ENCODE data around the gene C20orf204. TPM values are rescaled to one million over a fixed set of nuclear protein-coding genes. Genes with fewer than 3 reads are reported as not detected.
"Not testable (repeated sequence)": the region's sequence is repeated elsewhere in the genome, so short reads cannot be mapped to it uniquely, and the experiment has no call there.

Gene C20orf204
- total and polyA plus RNA-seq, 2 experiments from 2014 or later, result 0.14 to 0.32 TPM

DNA sequence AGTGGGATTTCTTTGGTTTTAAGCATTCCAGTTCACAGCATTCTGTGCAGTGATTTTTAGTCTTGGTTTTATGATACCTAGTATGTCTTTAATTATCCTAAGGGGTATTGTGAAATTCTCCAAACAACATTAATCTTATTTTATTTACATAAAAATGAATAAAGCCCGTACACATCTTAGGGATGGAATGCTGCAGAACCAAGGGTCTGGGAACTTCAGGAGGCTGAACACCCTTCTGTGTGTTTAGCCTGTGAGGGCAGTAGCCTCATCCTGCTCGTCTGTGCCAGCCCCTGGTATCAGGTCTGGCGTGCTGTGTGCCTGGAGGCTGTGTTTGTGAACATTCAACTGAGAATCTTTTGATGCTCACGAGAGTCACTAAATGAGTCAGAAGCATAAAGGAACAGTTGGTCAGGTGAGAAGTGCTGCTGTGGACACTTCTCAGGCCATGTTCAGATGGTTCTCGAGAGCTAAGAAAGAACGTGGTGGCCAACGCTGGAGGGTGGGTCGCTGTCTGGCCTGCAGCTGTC is 25.2 kb upstream of the C20orf204 start:
- Histone ChIP-seq H4K20me1 (ENCODE audit: insufficient read depth) (peaks cover 4% of the 10 kb centered on the region; the same call in 1 of the 2 replicates), H3K27me3 (replicated peaks; ENCODE audit: insufficient read depth) (no peaks in the 10 kb centered on the region), H3K4me1 (ENCODE audit: insufficient read depth) (no peaks in the 10 kb centered on the region), H3K9me3 (ENCODE audit: low read depth) (no peaks in the 10 kb centered on the region), H3K79me2 (ENCODE audit: insufficient read depth) (peaks cover 33% of the 10 kb centered on the region), H2AFZ (no peak overlapping the region), H3F3A (ENCODE audit: insufficient read depth) (no peaks in the 10 kb centered on the region), H3K27ac (peak overlapping the region; percentile 39), H3K36me3 (ENCODE audit: low read depth) (peaks cover 50% of the 10 kb centered on the region), H3K9ac (no peak overlapping the region), H3K4me2 (ENCODE audit: unreplicated experiment) (no peak overlapping the region), H3K9me2 (ENCODE audit: insufficient read depth) (no peaks in the 10 kb centered on the region), H3K4me3 (no peak overlapping the region)
- 55 to 57% methylated on average over 8 of the region's 8 CpGs for WGBS, 2 experiments (ENCODE audit: low coverage in 1 of 2, low lambda C conversion rate in 2 of 2, missing lambda C conversion rate in 2 of 2)
- DNase-seq, result peak; percentile 63
- in situ Hi-C loops (cut with MboI), result no loop called here
- TF ChIP-seq EZH2 (IDR thresholded peaks at IDR 0.05; ENCODE audit: insufficient read depth, poor library complexity, severe bottlenecking) (no peak), EZH2phosphoT487 (IDR thresholded peaks at IDR 0.05; ENCODE audit: insufficient read depth, low read depth) (no peak)

GRCh38 chr20:64011366-64011779 is 24.6 kb upstream of the C20orf204 start:
- TF ChIP-seq EZH2phosphoT487 (IDR thresholded peaks at IDR 0.05; ENCODE audit: insufficient read depth, low read depth), result no peak
- no peak for TF ChIP-seq EZH2 (IDR thresholded peaks at IDR 0.05; ENCODE audit: insufficient read depth, poor library complexity, severe bottlenecking)
- peaks cover 35% of the 10 kb centered on the region for H3K79me2 ChIP-seq (ENCODE audit: insufficient read depth)
- no peaks in the 10 kb centered on the region for H3K4me1 ChIP-seq (ENCODE audit: insufficient read depth)
- H3K27ac ChIP-seq, result peak overlapping the region; percentile 39; the same call in 1 of the 2 replicates
- in situ Hi-C loops (cut with MboI), result no loop called here
- no peaks in the 10 kb centered on the region for H3K9me2 ChIP-seq (ENCODE audit: insufficient read depth)
- H3K9ac ChIP-seq, result no peak overlapping the region
- peaks cover 4% of the 10 kb centered on the region; the same call in 1 of the 2 replicates for H4K20me1 ChIP-seq (ENCODE audit: insufficient read depth)
- H3F3A ChIP-seq (ENCODE audit: insufficient read depth), result no peaks in the 10 kb centered on the region
- H3K27me3 ChIP-seq (replicated peaks; ENCODE audit: insufficient read depth), result no peaks in the 10 kb centered on the region
- DNase-seq, result no peak
- 95 to 96% methylated on average over 16 of the region's 16 CpGs for WGBS, 2 experiments (ENCODE audit: low coverage in 1 of 2, low lambda C conversion rate in 2 of 2, missing lambda C conversion rate in 2 of 2)
- peaks cover 50% of the 10 kb centered on the region for H3K36me3 ChIP-seq (ENCODE audit: low read depth)
- no peak overlapping the region for H3K4me2 ChIP-seq (ENCODE audit: unreplicated experiment)
- no peaks in the 10 kb centered on the region for H3K9me3 ChIP-seq (ENCODE audit: low read depth)
- no peak overlapping the region for H2AFZ ChIP-seq
- H3K4me3 ChIP-seq, result no peak overlapping the region

DNA sequence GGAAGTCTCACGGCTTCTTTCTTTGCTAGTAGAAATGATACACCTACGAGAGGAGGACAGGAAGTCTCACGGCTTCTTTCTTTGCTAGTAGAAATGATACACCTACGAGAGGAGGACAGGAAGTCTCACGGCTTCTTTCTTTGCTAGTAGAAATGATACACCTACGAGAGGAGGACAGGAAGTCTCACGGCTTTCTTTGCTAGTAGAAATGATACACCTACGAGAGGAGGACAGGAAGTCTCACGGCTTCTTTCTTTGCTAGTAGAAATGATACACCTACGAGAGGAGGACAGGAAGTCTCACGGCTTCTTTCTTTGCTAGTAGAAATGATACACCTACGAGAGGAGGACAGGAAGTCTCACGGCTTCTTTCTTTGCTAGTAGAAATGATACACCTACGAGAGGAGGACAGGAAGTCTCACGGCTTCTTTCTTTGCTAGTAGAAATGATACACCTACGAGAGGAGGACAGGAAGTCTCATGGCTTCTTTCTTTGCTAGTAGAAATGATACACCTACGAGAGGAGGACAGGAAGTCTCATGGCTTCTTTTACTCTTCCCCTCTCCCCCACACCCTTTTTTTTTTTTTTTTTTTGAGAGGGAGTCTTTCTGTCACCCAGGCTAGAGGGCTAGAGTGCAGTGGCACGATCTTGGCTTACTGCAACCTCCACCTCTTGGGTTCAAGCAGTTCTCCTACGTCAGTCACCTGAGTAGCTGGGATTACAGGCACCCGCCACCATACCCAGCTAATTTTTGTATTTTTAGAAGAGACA is 23.4 kb upstream of the C20orf204 start:
- peaks cover 49% of the 10 kb centered on the region for H3K36me3 ChIP-seq (ENCODE audit: low read depth)

DNA sequence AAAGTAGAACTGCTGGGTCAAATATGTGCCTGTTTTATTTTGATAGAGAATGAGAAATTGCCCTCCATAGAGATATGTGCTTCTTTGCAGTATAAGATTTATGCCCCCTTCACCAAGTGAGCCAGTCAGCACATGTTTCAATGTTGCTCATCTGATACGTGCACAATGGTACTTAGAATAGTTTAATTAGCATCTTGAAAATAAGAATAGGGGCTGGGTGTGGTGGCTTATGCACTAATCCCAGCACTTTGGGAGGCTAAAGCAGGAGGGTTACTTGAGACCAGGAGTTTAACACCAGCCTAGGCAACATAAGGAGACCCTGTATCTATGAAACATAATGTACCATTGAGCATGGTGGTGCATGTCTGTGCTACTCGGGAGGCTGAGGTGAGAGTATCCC is 20.3 kb upstream of the C20orf204 start:
- Histone ChIP-seq H3K4me1 (ENCODE audit: insufficient read depth) (no peaks in the 10 kb centered on the region), H3F3A (ENCODE audit: insufficient read depth) (no peaks in the 10 kb centered on the region), H3K9me3 (ENCODE audit: low read depth) (no peaks in the 10 kb centered on the region), H3K27me3 (replicated peaks; ENCODE audit: insufficient read depth) (no peaks in the 10 kb centered on the region), H4K20me1 (ENCODE audit: insufficient read depth) (no peaks in the 10 kb centered on the region), H3K36me3 (ENCODE audit: low read depth) (peaks cover 37% of the 10 kb centered on the region), H3K4me3 (no peak overlapping the region), H3K9ac (no peak overlapping the region), H3K27ac (no peak overlapping the region), H3K79me2 (ENCODE audit: insufficient read depth) (peaks cover 19% of the 10 kb centered on the region; the same call in 1 of the 2 replicates), H3K9me2 (ENCODE audit: insufficient read depth) (no peaks in the 10 kb centered on the region), H3K4me2 (ENCODE audit: unreplicated experiment) (no peak overlapping the region), H2AFZ (no peak overlapping the region)
- in situ Hi-C loops (cut with MboI), result no loop called here
- no peak for DNase-seq
- 62 to 69% methylated on average over 2 of the region's 2 CpGs for WGBS, 2 experiments (ENCODE audit: low coverage in 1 of 2, low lambda C conversion rate in 2 of 2, missing lambda C conversion rate in 2 of 2)
- no peak for TF ChIP-seq EZH2 (IDR thresholded peaks at IDR 0.05; ENCODE audit: insufficient read depth, poor library complexity, severe bottlenecking)
- no peak for TF ChIP-seq EZH2phosphoT487 (IDR thresholded peaks at IDR 0.05; ENCODE audit: insufficient read depth, low read depth)

More for the DNA sequence above, 23.4 kb upstream of the C20orf204 start:
- 90 to 95% methylated on average over 5 to 14 of the region's 20 CpGs for WGBS, 2 experiments (ENCODE audit: low coverage in 1 of 2, low lambda C conversion rate in 2 of 2, missing lambda C conversion rate in 2 of 2)
- H2AFZ ChIP-seq; DNase-seq; H3K27ac ChIP-seq; H3K9ac ChIP-seq; H3K9me3 ChIP-seq (ENCODE audit: low read depth); H3F3A ChIP-seq (ENCODE audit: insufficient read depth); H3K4me2 ChIP-seq (ENCODE audit: unreplicated experiment); H4K20me1 ChIP-seq (ENCODE audit: insufficient read depth); H3K4me3 ChIP-seq; H3K27me3 ChIP-seq (replicated peaks; ENCODE audit: insufficient read depth); H3K9me2 ChIP-seq (ENCODE audit: insufficient read depth); H3K4me1 ChIP-seq (ENCODE audit: insufficient read depth); in situ Hi-C loops (cut with MboI): not testable (repeated sequence)
- H3K79me2 ChIP-seq (ENCODE audit: insufficient read depth), result peaks cover 33% of the 10 kb centered on the region
